SU-DHL-6 (cell line): ENCODE results near the gene ADAMTS7.
"Not testable (repeated sequence)": the region's sequence is repeated elsewhere in the genome, so short reads cannot be mapped to it uniquely, and the experiment has no call there.

Experiments used
- H2AFZ ChIP-seq: fragments of 200-600 bp; sonication (generic); 2 replicates; pipeline ENCODE4 v1.6.1; 2014; ENCODE audit warnings: low read depth, mild to moderate bottlenecking, moderate library complexity, mixed read lengths, antibody characterized with exemption, low read length; ENCODE audit not compliant: severe bottlenecking
- H3F3A ChIP-seq: fragments of 200-600 bp; shearing (Covaris generic); 2 replicates; pipeline ENCODE4 v1.6.0; 2016; ENCODE audit warnings: antibody characterized with exemption, mild to moderate bottlenecking; ENCODE audit not compliant: insufficient read depth
- H3K27ac ChIP-seq: fragments of 200-600 bp; sonication (generic); 2 replicates; pipeline ENCODE4 v1.5.1; 2016; ENCODE audit warnings: low read depth, mild to moderate bottlenecking, low read length, moderate library complexity, mixed read lengths
- H3K27me3 ChIP-seq: fragments of 200-600 bp; sonication (generic), shearing (Covaris generic); 2 replicates; pipeline ENCODE4 v1.6.0; 2014; ENCODE audit warnings: mild to moderate bottlenecking, low read length
- H3K36me3 ChIP-seq: fragments of 200-600 bp; sonication (generic); 2 replicates; pipeline ENCODE4 v1.6.1; 2014; ENCODE audit warnings: mild to moderate bottlenecking, low read length, mixed read lengths
- H3K4me2 ChIP-seq: fragments of 300-600, 200-600 bp; shearing (Covaris generic), sonication (generic); 2 replicates; pipeline ENCODE4 v1.6.0; 2014; ENCODE audit warnings: low read length, low read depth, mild to moderate bottlenecking; ENCODE audit not compliant: poor library complexity, severe bottlenecking
- H3K4me3 ChIP-seq: fragments of 200-600 bp; sonication (generic); 2 replicates; pipeline ENCODE4 v1.5.1; 2014; ENCODE audit warnings: antibody characterized with exemption, low read length, mild to moderate bottlenecking, mixed read lengths; ENCODE audit not compliant: insufficient read depth, poor library complexity, severe bottlenecking
- H3K79me2 ChIP-seq: fragments of 200-600 bp; sonication (generic); 2 replicates; pipeline ENCODE4 v1.6.1; 2014; ENCODE audit warnings: mild to moderate bottlenecking, low read length, moderate library complexity; ENCODE audit not compliant: insufficient read depth
- H3K9ac ChIP-seq: fragments of 200-600 bp; sonication (generic); 2 replicates; pipeline ENCODE4 v1.7.0; 2014; ENCODE audit warnings: mild to moderate bottlenecking, low read length
- H3K9me2 ChIP-seq: fragments of 200-600 bp; sonication (generic); replicated peaks from 2 replicates; pipeline ENCODE4 v1.6.1; 2014; ENCODE audit warnings: low read length; ENCODE audit not compliant: insufficient read depth
- H3K9me3 ChIP-seq: fragments of 200-600 bp; sonication (generic); 2 replicates; pipeline ENCODE4 v1.6.1; 2014; ENCODE audit warnings: low read length, mixed read lengths; ENCODE audit not compliant: insufficient read depth
- H4K20me1 ChIP-seq: fragments of 200-600 bp; sonication (generic); 2 replicates; pipeline ENCODE4 v1.6.1; 2014; ENCODE audit warnings: low read depth, mild to moderate bottlenecking, antibody characterized with exemption, low read length, moderate library complexity, mixed read lengths
- CTCF ChIP-seq: fragments of 200-600 bp; sonication (generic); IDR thresholded peaks from one replicate; pipeline ENCODE4 v1.5.1; 2017; ENCODE audit warnings: antibody characterized with exemption, mild to moderate bottlenecking, low read length, moderate library complexity; ENCODE audit not compliant: insufficient read depth, poor library complexity, severe bottlenecking
- EZH2phosphoT487 ChIP-seq: fragments of 200-600 bp; sonication (generic), shearing (Covaris generic); conservative IDR thresholded peaks from 2 replicates; pipeline ENCODE4 v1.6.1; 2018; ENCODE audit warnings: mild to moderate bottlenecking, antibody characterized with exemption, low read length, moderate library complexity, mixed read lengths

The ADAMTS7 gene

GRCh38 chr15:78761020-78761419, 50.2 kb downstream of the ADAMTS7 start:
- Histone ChIP-seq H4K20me1 (no peaks in the 10 kb centered on the region), H3K9me2 (no peaks in the 10 kb centered on the region), H3K27ac (peak overlapping the region; percentile 48), H3K9me3 (no peaks in the 10 kb centered on the region), H3K4me2 (no peak overlapping the region), H3K36me3 (no peaks in the 10 kb centered on the region), H3K4me3 (no peak overlapping the region), H3K27me3 (no peaks in the 10 kb centered on the region), H3K79me2 (no peaks in the 10 kb centered on the region), H2AFZ (no peak overlapping the region), H3F3A (peaks cover 10% of the 10 kb centered on the region), H3K9ac (peak overlapping the region; percentile 28; the same call in 1 of the 2 replicates)
- TF ChIP-seq EZH2phosphoT487, result no peak
- TF ChIP-seq CTCF, result no peak

- not testable (repeated sequence) for H3K4me3 ChIP-seq, H4K20me1 ChIP-seq, H3K79me2 ChIP-seq, H3K4me2 ChIP-seq, H2AFZ ChIP-seq, H3F3A ChIP-seq, H3K27me3 ChIP-seq, H3K9me3 ChIP-seq, H3K36me3 ChIP-seq, H3K9me2 ChIP-seq
- Histone ChIP-seq H3K9ac (peak overlapping the region; percentile 13; the same call in 1 of the 2 replicates), H3K27ac (peak overlapping the region; percentile 47)
Measured at GRCh38 chr15:78760091-78760882, 51.0 kb downstream of the ADAMTS7 start.

- not testable (repeated sequence) for H2AFZ ChIP-seq, H3K9me2 ChIP-seq, H3F3A ChIP-seq, H3K27me3 ChIP-seq, H3K79me2 ChIP-seq, H3K9me3 ChIP-seq, H4K20me1 ChIP-seq, H3K36me3 ChIP-seq, H3K4me2 ChIP-seq, H3K4me3 ChIP-seq
- H3K9ac ChIP-seq, result peak overlapping the region; percentile 13; the same call in 1 of the 2 replicates
- peak overlapping the region; percentile 47; the same call in 1 of the 2 replicates for H3K27ac ChIP-seq
Measured at GRCh38 chr15:78759361-78759998, 51.8 kb downstream of the ADAMTS7 start.

- H3K9me2 ChIP-seq, H3K79me2 ChIP-seq, H3K36me3 ChIP-seq, H3K9me3 ChIP-seq, H3K4me2 ChIP-seq, H4K20me1 ChIP-seq, H3K4me3 ChIP-seq, H3K27me3 ChIP-seq, H3K9ac ChIP-seq, H3F3A ChIP-seq, H2AFZ ChIP-seq: not testable (repeated sequence)
- peak overlapping the region; percentile 89 for H3K27ac ChIP-seq
Measured at GRCh38 chr15:78758486-78759200, 52.6 kb downstream of the ADAMTS7 start.

GRCh38 chr15:78758084-78758483, 53.2 kb downstream of the ADAMTS7 start:
- not testable (repeated sequence) for H4K20me1 ChIP-seq, H3K27me3 ChIP-seq, H3F3A ChIP-seq, H3K4me2 ChIP-seq, H3K79me2 ChIP-seq, H3K9me2 ChIP-seq, H3K36me3 ChIP-seq, H2AFZ ChIP-seq, H3K9me3 ChIP-seq, H3K4me3 ChIP-seq
- Histone ChIP-seq H3K27ac (peak overlapping the region; percentile 89), H3K9ac (0 out of 2 replicates have a peak overlapping the region, but pooled peaks have one; percentile 42)
